ENCODE data around the gene E2F3. TPM values are rescaled to one million over a fixed set of nuclear protein-coding genes. Genes with fewer than 3 reads are reported as not detected.
A peak's percentile ranks its signal among the peaks of the same experiment; 100 is the strongest.

The E2F3 gene
- total and polyA plus RNA-seq, 2 experiments from 2014 or later, result 11.1 to 12.6 TPM

DNA sequence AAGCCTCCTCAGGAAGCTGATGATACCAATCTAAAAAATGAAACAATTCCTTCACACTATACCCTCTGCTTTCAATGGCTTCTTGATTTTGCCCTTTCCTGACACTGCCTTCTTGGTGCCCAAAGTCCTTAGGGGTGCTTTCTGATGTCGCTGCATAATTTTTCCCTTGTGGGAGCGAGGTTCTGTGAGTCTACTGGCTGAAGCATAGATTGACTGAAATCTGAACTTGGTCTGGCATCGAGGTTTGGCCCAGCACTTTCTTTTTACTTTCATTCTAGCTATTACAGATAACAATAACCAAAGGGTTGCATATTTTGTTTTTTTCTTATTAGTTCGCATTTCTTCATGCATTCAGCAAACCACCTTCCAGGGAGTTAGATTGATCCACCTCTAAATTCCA is 65.8 kb downstream of the E2F3 start:
- peak overlapping the region; percentile 43 for H3K27ac ChIP-seq
- TF ChIP-seq, protein P1, sequence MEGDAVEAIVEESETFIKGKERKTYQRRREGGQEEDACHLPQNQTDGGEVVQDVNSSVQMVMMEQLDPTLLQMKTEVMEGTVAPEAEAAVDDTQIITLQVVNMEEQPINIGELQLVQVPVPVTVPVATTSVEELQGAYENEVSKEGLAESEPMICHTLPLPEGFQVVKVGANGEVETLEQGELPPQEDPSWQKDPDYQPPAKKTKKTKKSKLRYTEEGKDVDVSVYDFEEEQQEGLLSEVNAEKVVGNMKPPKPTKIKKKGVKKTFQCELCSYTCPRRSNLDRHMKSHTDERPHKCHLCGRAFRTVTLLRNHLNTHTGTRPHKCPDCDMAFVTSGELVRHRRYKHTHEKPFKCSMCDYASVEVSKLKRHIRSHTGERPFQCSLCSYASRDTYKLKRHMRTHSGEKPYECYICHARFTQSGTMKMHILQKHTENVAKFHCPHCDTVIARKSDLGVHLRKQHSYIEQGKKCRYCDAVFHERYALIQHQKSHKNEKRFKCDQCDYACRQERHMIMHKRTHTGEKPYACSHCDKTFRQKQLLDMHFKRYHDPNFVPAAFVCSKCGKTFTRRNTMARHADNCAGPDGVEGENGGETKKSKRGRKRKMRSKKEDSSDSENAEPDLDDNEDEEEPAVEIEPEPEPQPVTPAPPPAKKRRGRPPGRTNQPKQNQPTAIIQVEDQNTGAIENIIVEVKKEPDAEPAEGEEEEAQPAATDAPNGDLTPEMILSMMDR (IDR thresholded peaks at IDR 0.05; ENCODE audit: low read depth, low read length), result no peak
- no peaks in the 10 kb centered on the region for H3K36me3 ChIP-seq
- no peaks in the 10 kb centered on the region for H3K9me3 ChIP-seq (ENCODE audit: low read depth)
- peaks cover 17% of the 10 kb centered on the region for H3K4me1 ChIP-seq (ENCODE audit: low read depth)
- no peak for DNase-seq (ENCODE audit: low read depth in 1 of 2, low spot score in 1 of 2)
- H3K27me3 ChIP-seq, result no peaks in the 10 kb centered on the region
- no peak overlapping the region for H3K4me3 ChIP-seq

DNA sequence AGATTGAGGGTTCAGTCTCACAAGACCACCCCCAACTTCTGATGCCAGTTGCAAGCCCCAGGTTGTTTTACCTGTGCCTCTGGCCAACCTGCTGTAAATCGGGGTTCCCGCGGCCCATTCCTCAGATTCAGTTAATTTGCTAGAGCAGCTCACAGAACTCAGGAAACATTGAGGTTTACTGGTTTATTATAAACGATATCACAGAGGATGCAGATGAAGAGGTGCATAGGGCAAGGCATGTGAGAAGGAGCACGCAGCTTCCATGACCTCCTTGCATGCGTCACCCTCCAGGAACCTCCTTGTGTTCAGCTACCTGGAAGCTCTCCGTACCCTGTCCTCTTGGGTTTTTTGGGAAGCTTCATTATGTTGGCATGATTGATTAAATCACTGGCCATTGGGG is 66.5 kb downstream of the E2F3 start:
- Histone ChIP-seq H3K27me3 (no peaks in the 10 kb centered on the region), H3K27ac (no peak overlapping the region), H3K4me3 (no peak overlapping the region), H3K36me3 (no peaks in the 10 kb centered on the region), H3K4me1 (ENCODE audit: low read depth) (peaks cover 17% of the 10 kb centered on the region), H3K9me3 (ENCODE audit: low read depth) (no peaks in the 10 kb centered on the region)
- TF ChIP-seq, protein P1 (IDR thresholded peaks at IDR 0.05; ENCODE audit: low read depth, low read length), result no peak
- no peak for DNase-seq (ENCODE audit: low read depth in 1 of 2, low spot score in 1 of 2)

DNA sequence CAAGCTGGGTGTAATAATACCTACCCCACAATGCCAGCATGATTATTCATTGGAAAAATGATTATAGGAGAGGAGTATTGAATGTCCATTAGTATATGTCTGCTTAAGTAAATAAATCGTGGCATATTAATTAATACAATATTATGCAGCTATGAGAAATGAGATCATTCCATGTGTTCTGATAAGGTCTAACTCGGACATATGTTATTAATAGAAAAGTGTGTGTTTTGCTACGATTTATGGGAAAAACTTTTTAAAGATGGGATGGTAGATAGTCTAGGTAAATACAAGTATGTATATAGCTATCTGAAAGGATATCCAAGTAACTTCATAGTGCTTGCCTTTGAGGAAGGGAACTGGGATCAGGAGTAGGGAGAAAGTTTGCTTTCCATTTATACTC is 71.1 kb downstream of the E2F3 start:
- Histone ChIP-seq H3K27me3 (no peaks in the 10 kb centered on the region), H3K4me1 (ENCODE audit: low read depth) (peaks cover 17% of the 10 kb centered on the region), H3K9me3 (ENCODE audit: low read depth) (no peaks in the 10 kb centered on the region), H3K36me3 (no peaks in the 10 kb centered on the region), H3K27ac (no peak overlapping the region), H3K4me3 (no peak overlapping the region)
- TF ChIP-seq, protein P1 (IDR thresholded peaks at IDR 0.05; ENCODE audit: low read depth, low read length), result no peak
- no peak for DNase-seq (ENCODE audit: low read depth in 1 of 2, low spot score in 1 of 2)

DNA sequence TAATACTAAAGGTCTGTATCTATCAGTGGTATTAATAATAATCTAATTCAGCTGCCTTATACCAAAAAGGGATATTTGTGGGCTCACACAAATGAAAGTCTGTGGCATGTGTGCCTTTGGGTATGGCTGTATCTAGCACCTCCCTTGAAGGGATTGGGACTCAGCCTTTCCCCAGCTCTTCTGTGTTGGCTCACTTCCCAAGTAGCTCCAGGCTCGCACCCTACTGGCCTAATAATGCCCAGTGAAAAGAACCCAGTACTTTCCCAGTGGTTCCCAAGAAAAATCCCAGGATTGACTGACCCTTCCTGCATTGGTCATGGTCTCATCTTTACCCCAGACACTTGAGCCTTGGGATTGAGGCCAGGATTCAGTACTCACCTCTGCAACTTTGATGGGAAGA is 71.8 kb downstream of the E2F3 start:
- Histone ChIP-seq H3K36me3 (no peaks in the 10 kb centered on the region), H3K27me3 (no peaks in the 10 kb centered on the region), H3K4me3 (no peak overlapping the region), H3K9me3 (ENCODE audit: low read depth) (no peaks in the 10 kb centered on the region), H3K27ac (no peak overlapping the region), H3K4me1 (ENCODE audit: low read depth) (peaks cover 16% of the 10 kb centered on the region)
- DNase-seq (ENCODE audit: low read depth in 1 of 2, low spot score in 1 of 2), result no peak
- TF ChIP-seq, protein P1 (IDR thresholded peaks at IDR 0.05; ENCODE audit: low read depth, low read length), result no peak

DNA sequence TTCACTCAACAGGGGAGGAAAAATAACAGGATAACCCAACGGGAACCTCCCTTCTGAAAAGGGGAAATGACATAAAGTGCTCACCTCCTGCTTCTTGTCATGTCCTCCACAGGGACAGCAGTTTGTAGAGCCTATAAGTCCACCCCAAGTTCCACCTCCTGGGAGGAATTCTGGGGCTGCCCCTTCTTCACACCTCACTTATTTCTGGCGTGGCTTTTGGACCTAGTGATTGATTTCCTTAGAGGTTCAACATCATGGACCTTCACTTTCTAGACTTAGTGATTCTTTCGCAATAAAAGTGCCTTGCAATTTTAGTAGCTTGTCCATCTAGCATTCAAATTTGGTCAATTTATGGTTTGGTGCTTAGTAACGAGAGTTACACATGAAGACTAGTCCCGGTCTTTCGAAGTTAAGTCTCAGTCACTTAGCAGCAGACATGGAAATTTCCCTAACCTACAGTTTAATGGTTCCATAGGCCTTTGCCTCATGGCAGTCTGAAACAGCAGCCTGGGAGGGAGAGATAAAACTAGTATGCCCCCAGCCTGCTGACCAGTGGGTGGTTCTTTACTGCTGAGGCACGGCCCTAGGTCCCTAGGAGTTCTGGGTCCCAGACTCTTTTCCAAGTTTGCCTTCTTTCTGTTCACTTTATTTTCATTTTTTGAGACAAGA is 73.3 kb downstream of the E2F3 start:
- TF ChIP-seq, protein P1 (IDR thresholded peaks at IDR 0.05; ENCODE audit: low read depth, low read length), result no peak
- H3K4me3 ChIP-seq, result no peak overlapping the region
- no peaks in the 10 kb centered on the region for H3K27me3 ChIP-seq
- peaks cover 1% of the 10 kb centered on the region for H3K36me3 ChIP-seq
- peaks cover 2% of the 10 kb centered on the region for H3K4me1 ChIP-seq (ENCODE audit: low read depth)
- H3K27ac ChIP-seq, result no peak overlapping the region
- no peaks in the 10 kb centered on the region for H3K9me3 ChIP-seq (ENCODE audit: low read depth)
- no peak for DNase-seq (ENCODE audit: low read depth in 1 of 2, low spot score in 1 of 2)
